Keratinocyte (primary cell): ENCODE measurements around the gene DLEC1. TPM values are rescaled to one million over a fixed set of nuclear protein-coding genes. Genes with fewer than 3 reads are reported as not detected.

Experiments
- DNase-seq: peaks from one replicate; pipeline ENCODE4 v3.0.0-alpha.2; 2011; ENCODE audit warnings: low read depth, missing footprints, low spot score
- FAIRE-seq: peaks from 2 replicates; lab custom pipeline; 2011; peaks lifted over from hg19 to GRCh38; lab: Jason Lieb, UNC
- H2AFZ ChIP-seq: 2 replicates; pipeline ENCODE4 v1.6.0; 2012; ENCODE audit warnings: low read length, control low read depth, inconsistent platforms; ENCODE audit not compliant: control insufficient read depth
- H3K27ac ChIP-seq: 2 replicates; pipeline ENCODE4 v1.5.1; 2011; ENCODE audit warnings: low read length; ENCODE audit not compliant: control insufficient read depth, insufficient read depth
- H3K27me3 ChIP-seq: 3 replicates; pipeline ENCODE4 v1.6.0; 2011; ENCODE audit warnings: low read length; ENCODE audit not compliant: control insufficient read depth, insufficient read depth; ENCODE audit errors: extremely low read depth
- H3K36me3 ChIP-seq, 2 experiments: 2 replicates in 1 of 2; 3 replicates in 1 of 2; pipeline ENCODE4 v1.5.1; 2011; ENCODE audit warnings: low read length in 2 of 2, mild to moderate bottlenecking in 1 of 2; ENCODE audit not compliant: control insufficient read depth in 2 of 2, insufficient read depth in 2 of 2; ENCODE audit errors: extremely low read depth in 1 of 2
- H3K4me1 ChIP-seq: 3 replicates; pipeline ENCODE4 v1.5.1; 2011; ENCODE audit warnings: low read length; ENCODE audit not compliant: control insufficient read depth, insufficient read depth; ENCODE audit errors: extremely low read depth
- H3K4me2 ChIP-seq: 3 replicates; pipeline ENCODE4 v1.6.0; 2011; ENCODE audit warnings: low read depth, low read length; ENCODE audit not compliant: control insufficient read depth, insufficient read depth; ENCODE audit errors: extremely low read depth
- H3K4me3 ChIP-seq, 3 experiments: fragments of 200-600 bp in 1 of 3; sonication (generic) in 1 of 3; 2 replicates in 2 of 3; 3 replicates in 1 of 3; pipeline ENCODE4 v1.5.1; 2011 to 2016; ENCODE audit warnings: low read length in 3 of 3, mild to moderate bottlenecking in 3 of 3, control low read depth in 2 of 3, inconsistent platforms in 1 of 3, low read depth in 1 of 3, mixed read lengths in 1 of 3, mixed run types in 1 of 3, moderate library complexity in 1 of 3; ENCODE audit not compliant: control insufficient read depth in 2 of 3, insufficient read depth in 2 of 3; ENCODE audit errors: extremely low read depth in 1 of 3
- H3K79me2 ChIP-seq: 2 replicates; pipeline ENCODE4 v1.6.0; 2012; ENCODE audit warnings: low read length; ENCODE audit not compliant: control insufficient read depth, insufficient read depth
- H3K9ac ChIP-seq: 3 replicates; pipeline ENCODE4 v1.6.0; 2011; ENCODE audit warnings: low read length; ENCODE audit not compliant: control insufficient read depth, insufficient read depth; ENCODE audit errors: extremely low read depth
- H3K9me1 ChIP-seq: 3 replicates; pipeline ENCODE4 v1.6.0; 2011; ENCODE audit warnings: low read length; ENCODE audit not compliant: control insufficient read depth, insufficient read depth; ENCODE audit errors: extremely low read depth
- H3K9me3 ChIP-seq: 2 replicates; pipeline ENCODE4 v1.5.1; 2012; ENCODE audit warnings: low read depth, low read length; ENCODE audit not compliant: control insufficient read depth
- H4K20me1 ChIP-seq: 3 replicates; pipeline ENCODE4 v1.6.0; 2011; ENCODE audit warnings: low read length; ENCODE audit not compliant: control insufficient read depth, insufficient read depth; ENCODE audit errors: extremely low read depth
- CTCF ChIP-seq, 3 experiments: IDR thresholded peaks in 1 of 3; conservative IDR thresholded peaks in 1 of 3; optimal IDR thresholded peaks in 1 of 3; 2 replicates in 2 of 3; 3 replicates in 1 of 3; pipeline versions ENCODE3 to v1.5.1; 2011; ENCODE audit warnings: low read length in 3 of 3, mild to moderate bottlenecking in 3 of 3, moderate library complexity in 2 of 3, control low read depth in 1 of 3, inconsistent platforms in 1 of 3; ENCODE audit not compliant: insufficient read depth in 2 of 3; ENCODE audit errors: extremely low read depth in 1 of 3
- EZH2 ChIP-seq: IDR thresholded peaks from one replicate; pipeline ENCODE4 v1.6.1; 2012; ENCODE audit warnings: inconsistent platforms, mild to moderate bottlenecking, low read length, moderate library complexity
- dilution Hi-C: fragments of 300-500 bp; cut with MboI; formaldehyde crosslinking; loops from one replicate; pipeline ENCODE4 v1.7.0; 2020; ENCODE audit warnings: low sequenced_read_pairs; ENCODE audit not compliant: extremely low pct_ligation_motif_present
- polyA plus RNA-seq, 5 experiments: library from polyadenylated mRNA; depleted of rRNA in 3 of 5; stranded (reverse) in 3 of 5; stranded (forward) in 1 of 5; unstranded in 1 of 5; fragments of >200 nt; gene quantifications; 1 replicate in 1 of 5; 2 replicates in 3 of 5; 3 replicates in 1 of 5; pipeline versions ENCODE4 v1.2.1 to v1.2.3, GENCODE V29; 2011 to 2012; ENCODE audit warnings: missing spikeins in 2 of 5, low read depth in 1 of 5, low replicate concordance in 1 of 5

DLEC1 gene
- polyA plus RNA-seq, 1 donor (not counting 4 experiments of a cell fraction or from before 2014, with no cell fraction given) = not detected

GRCh38 chr3:38018296-38019266 is 20.4 kb upstream of the DLEC1 start:
- FAIRE-seq = no peak
- Histone ChIP-seq H3K27me3 (no peaks in the 10 kb centered on the region), H3K9me1 (no peaks in the 10 kb centered on the region), H3K4me3 (no peak overlapping the region), H3K4me2 (no peak overlapping the region), H3K4me1 (no peaks in the 10 kb centered on the region), H3K27ac (no peak overlapping the region), H2AFZ (no peak overlapping the region), H4K20me1 (no peaks in the 10 kb centered on the region), H3K36me3 (peaks cover 13 to 27% of the 10 kb centered on the region in 2 experiments), H3K9me3 (peaks cover 4% of the 10 kb centered on the region), H3K9ac (no peak overlapping the region), H3K79me2 (no peaks in the 10 kb centered on the region)
- dilution Hi-C loops = no loop called here
- no peak for DNase-seq
- TF ChIP-seq CTCF (optimal IDR thresholded peaks at IDR 0.05 in 1 of 3, IDR thresholded peaks at IDR 0.05 in 1 of 3, conservative IDR thresholded peaks at IDR 0.05 in 1 of 3; ENCODE audit: extremely low read depth in 1 of 3, insufficient read depth in 2 of 3, low read length in 3 of 3) (no peak), EZH2 (no peak)

GRCh38 chr3:38019658-38020341 is 19.2 kb upstream of the DLEC1 start:
- H3K4me2 ChIP-seq = no peak overlapping the region
- peaks cover 4% of the 10 kb centered on the region for H3K4me1 ChIP-seq
- H3K27ac ChIP-seq = no peak overlapping the region
- H2AFZ ChIP-seq = no peak overlapping the region
- DNase-seq = no peak
- no peaks in the 10 kb centered on the region for H4K20me1 ChIP-seq
- no peak for FAIRE-seq
- no peak overlapping the region for H3K9ac ChIP-seq
- no peaks in the 10 kb centered on the region for H3K27me3 ChIP-seq
- no peak overlapping the region for H3K4me3 ChIP-seq
- H3K9me3 ChIP-seq = peaks cover 4% of the 10 kb centered on the region
- H3K9me1 ChIP-seq = no peaks in the 10 kb centered on the region
- peaks cover 2% of the 10 kb centered on the region for H3K79me2 ChIP-seq
- dilution Hi-C loops = no loop called here
- TF ChIP-seq EZH2 (no peak), CTCF (optimal IDR thresholded peaks at IDR 0.05 in 1 of 3, IDR thresholded peaks at IDR 0.05 in 1 of 3, conservative IDR thresholded peaks at IDR 0.05 in 1 of 3; ENCODE audit: extremely low read depth in 1 of 3, insufficient read depth in 2 of 3, low read length in 3 of 3) (no peak)
- peaks cover 13 to 27% of the 10 kb centered on the region in 2 experiments for H3K36me3 ChIP-seq
